Activated CD4-positive, CD25-positive, alpha-beta regulatory T cell treated with anti-CD3 and anti-CD28 coated beads, Interleukin-2, amount 50 U/mL, for 16 hours (primary cell): ENCODE results near the gene GLIPR1L1.
"Not testable (repeated sequence)": the region's sequence is repeated elsewhere in the genome, so short reads cannot be mapped to it uniquely, and the experiment has no call there.

ENCODE experiments used
- DNase-seq: peaks from one replicate; pipeline ENCODE4 v3.0.0-alpha.2; 2020; ENCODE audit warnings: low read depth, low spot score

The GLIPR1L1 gene

GRCh38 chr12:75334384-75335030 lies at the start of gene GLIPR1L1:
Gene GLIPR1L1 (plus strand): TSS chr12:75334670. CDS start chr12:75334729, 59 bp downstream.
- peak; percentile 52 for DNase-seq

- no peak for DNase-seq
Measured at GRCh38 chr12:75288860-75289259, 45.6 kb upstream of the GLIPR1L1 start.

- no peak for DNase-seq
Measured at GRCh38 chr12:75289753-75290152, 44.7 kb upstream of the GLIPR1L1 start.

GRCh38 chr12:75291014-75291413 lies 43.5 kb upstream of the GLIPR1L1 start:
- DNase-seq: no peak

- DNase-seq: no peak
Measured at GRCh38 chr12:75294336-75294735, 40.1 kb upstream of the GLIPR1L1 start.

- DNase-seq: no peak
Measured at GRCh38 chr12:75294797-75295196, 39.7 kb upstream of the GLIPR1L1 start.

- no peak for DNase-seq
Measured at GRCh38 chr12:75302225-75302624, 32.2 kb upstream of the GLIPR1L1 start.

- no peak for DNase-seq
Measured at GRCh38 chr12:75302781-75303180, 31.7 kb upstream of the GLIPR1L1 start.

GRCh38 chr12:75305412-75306332 lies 28.8 kb upstream of the GLIPR1L1 start:
- no peak for DNase-seq

- no peak for DNase-seq
Measured at GRCh38 chr12:75308279-75308678, 26.2 kb upstream of the GLIPR1L1 start.

- no peak for DNase-seq
Measured at GRCh38 chr12:75311369-75311768, 23.1 kb upstream of the GLIPR1L1 start.

GRCh38 chr12:75315518-75315917 lies 19.0 kb upstream of the GLIPR1L1 start:
- DNase-seq: no peak

GRCh38 chr12:75317784-75318183 lies 16.7 kb upstream of the GLIPR1L1 start:
- no peak for DNase-seq

GRCh38 chr12:75322464-75322863 lies 12.0 kb upstream of the GLIPR1L1 start:
- DNase-seq: no peak

- no peak for DNase-seq
Measured at GRCh38 chr12:75323663-75324062, 10.8 kb upstream of the GLIPR1L1 start.

GRCh38 chr12:75327642-75328041 lies 6.8 kb upstream of the GLIPR1L1 start:
- DNase-seq: no peak

GRCh38 chr12:75329918-75330826 lies 4.3 kb upstream of the GLIPR1L1 start, which contains the start of gene CAPS2:
Gene CAPS2 (minus strand): TSS chr12:75330324. CDS start chr12:75326498, 3,826 bp downstream.
- DNase-seq: peak; percentile 11

- no peak for DNase-seq
Measured at GRCh38 chr12:75337905-75338304, 3.4 kb downstream of the GLIPR1L1 start.

- no peak for DNase-seq
Measured at GRCh38 chr12:75341873-75342272, 7.4 kb downstream of the GLIPR1L1 start.

- no peak for DNase-seq
Measured at GRCh38 chr12:75345531-75345930, 11.1 kb downstream of the GLIPR1L1 start.

- not testable (repeated sequence) for DNase-seq
Measured at GRCh38 chr12:75346215-75346614, 11.7 kb downstream of the GLIPR1L1 start.

- DNase-seq: no peak
Measured at GRCh38 chr12:75349946-75350345, 15.5 kb downstream of the GLIPR1L1 start.
